Measurements from ENCODE around the gene GSX2.

DNA sequence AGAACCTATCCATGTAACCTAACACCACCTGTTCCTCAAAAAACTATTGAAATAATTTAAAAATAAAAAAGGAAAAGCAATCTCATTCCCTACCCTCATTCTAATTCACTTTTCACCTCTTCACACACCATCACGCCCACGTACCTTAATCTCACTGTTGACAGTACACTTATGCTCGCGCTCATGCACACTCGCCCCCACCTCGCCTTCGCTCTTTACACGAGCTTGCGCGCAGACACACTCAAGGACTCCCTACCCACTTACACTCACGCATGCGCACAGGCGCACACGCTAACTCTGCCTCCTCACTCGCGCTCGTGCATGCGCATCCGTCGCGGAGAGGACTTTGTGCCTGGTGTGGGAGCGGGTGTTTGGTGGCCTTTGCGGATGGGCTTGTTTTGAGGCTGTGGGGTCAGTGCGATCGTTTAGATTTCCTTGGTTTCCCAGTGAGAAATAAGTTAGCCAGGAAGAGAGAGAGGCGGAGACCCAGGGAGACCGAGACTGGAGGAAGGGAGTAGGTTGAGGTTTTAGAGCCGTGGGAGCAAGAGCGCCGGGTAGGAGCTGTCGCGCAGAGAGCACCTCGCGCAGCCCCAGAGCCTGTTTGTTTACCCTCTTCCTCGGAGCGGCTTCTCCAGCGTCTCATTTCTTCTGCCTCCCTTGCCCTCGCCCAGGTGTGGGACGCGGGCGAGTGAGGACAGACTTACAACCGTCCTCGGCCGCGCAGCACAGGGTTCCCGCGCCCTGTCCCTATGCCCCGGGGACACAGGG lies 8.1 kb upstream of the GSX2 start:
- TF ChIP-seq POLR2A (IDR thresholded peaks at IDR 0.05; ENCODE audit: low read depth, low read length) (no peak), SPI1 (IDR thresholded peaks at IDR 0.05; ENCODE audit: low read depth, low read length) (no peak), TAF1 (IDR thresholded peaks at IDR 0.05; ENCODE audit: low read depth, low read length) (no peak), POLR2AphosphoS5 (IDR thresholded peaks at IDR 0.05; ENCODE audit: low read depth, low read length) (no peak), POU2F2 (IDR thresholded peaks at IDR 0.05; ENCODE audit: low read depth, low read length) (no peak)
